ENCODE data around the gene CBX1. TPM values are rescaled to one million over a fixed set of nuclear protein-coding genes. Genes with fewer than 3 reads are reported as not detected.
A peak's percentile ranks its signal among the peaks of the same experiment; 100 is the strongest.
"Not testable (repeated sequence)": the region's sequence is repeated elsewhere in the genome, so short reads cannot be mapped to it uniquely, and the experiment has no call there.

The CBX1 gene
- total RNA-seq, 4 donors from 2014 or later, result 18.4 to 27.5 (median 22.3) TPM

DNA sequence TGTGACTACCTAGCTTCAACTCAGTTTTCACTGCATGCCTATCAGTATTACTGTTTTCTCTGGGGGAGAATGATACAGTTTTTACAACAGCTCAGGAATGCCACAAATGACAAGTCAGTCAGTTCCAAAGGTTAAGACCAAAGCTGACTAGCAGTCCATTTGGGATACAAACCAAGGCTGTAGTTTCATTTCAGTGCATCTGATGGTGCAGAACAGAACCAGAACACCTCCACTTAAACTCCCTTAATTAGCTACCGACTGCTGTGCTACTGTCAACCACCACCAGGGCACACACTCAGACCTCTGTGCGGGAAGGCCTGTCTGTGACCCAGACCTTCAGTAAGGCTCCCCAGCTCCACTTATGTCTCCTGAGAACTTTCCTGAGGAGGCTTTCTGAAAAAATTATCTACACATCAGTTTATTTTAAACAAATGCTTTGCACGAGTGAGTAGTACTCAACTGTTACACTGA is 32.8 kb downstream of the CBX1 start:
- peaks cover 37% of the 10 kb centered on the region for H3K4me1 ChIP-seq
- no peaks in the 10 kb centered on the region for H3K9me3 ChIP-seq
- 74% methylated on average over 3 of the region's 3 CpGs for WGBS
- TF ChIP-seq, protein P1, sequence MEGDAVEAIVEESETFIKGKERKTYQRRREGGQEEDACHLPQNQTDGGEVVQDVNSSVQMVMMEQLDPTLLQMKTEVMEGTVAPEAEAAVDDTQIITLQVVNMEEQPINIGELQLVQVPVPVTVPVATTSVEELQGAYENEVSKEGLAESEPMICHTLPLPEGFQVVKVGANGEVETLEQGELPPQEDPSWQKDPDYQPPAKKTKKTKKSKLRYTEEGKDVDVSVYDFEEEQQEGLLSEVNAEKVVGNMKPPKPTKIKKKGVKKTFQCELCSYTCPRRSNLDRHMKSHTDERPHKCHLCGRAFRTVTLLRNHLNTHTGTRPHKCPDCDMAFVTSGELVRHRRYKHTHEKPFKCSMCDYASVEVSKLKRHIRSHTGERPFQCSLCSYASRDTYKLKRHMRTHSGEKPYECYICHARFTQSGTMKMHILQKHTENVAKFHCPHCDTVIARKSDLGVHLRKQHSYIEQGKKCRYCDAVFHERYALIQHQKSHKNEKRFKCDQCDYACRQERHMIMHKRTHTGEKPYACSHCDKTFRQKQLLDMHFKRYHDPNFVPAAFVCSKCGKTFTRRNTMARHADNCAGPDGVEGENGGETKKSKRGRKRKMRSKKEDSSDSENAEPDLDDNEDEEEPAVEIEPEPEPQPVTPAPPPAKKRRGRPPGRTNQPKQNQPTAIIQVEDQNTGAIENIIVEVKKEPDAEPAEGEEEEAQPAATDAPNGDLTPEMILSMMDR (IDR thresholded peaks at IDR 0.05), result peak in 1 of 2 donors; percentile 27
- no peak for TF ChIP-seq POLR2A (IDR thresholded peaks at IDR 0.05)
- H3K4me3 ChIP-seq, result no peak overlapping the region
- no peak for DNase-seq (ENCODE audit: low spot score in 2 of 2)
- no peaks in the 10 kb centered on the region for H3K27me3 ChIP-seq
- H3K36me3 ChIP-seq, result peaks cover 60% of the 10 kb centered on the region
- H3K27ac ChIP-seq, result no peak overlapping the region

DNA sequence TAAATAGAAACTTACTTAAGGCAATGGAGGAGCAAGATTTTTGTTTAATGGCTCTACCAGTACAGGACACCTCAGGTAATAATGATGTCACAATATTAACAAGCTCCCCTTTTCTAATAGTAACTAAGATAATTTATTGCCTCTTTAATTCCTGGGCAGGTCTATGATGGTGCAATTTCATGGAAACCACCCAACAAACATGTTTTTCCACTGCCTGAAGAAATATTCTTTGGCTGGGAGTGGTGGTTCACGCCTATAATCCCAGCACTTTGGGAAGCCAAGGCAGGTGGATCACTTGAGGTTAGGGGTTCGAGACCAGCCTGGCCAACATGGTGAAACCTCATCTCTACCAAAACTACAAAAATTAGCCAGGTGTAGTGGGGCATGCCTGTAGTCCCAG is 33.5 kb downstream of the CBX1 start:
- not testable (repeated sequence) for H3K9me3 ChIP-seq; H3K4me3 ChIP-seq; H3K27ac ChIP-seq; DNase-seq (ENCODE audit: low spot score in 2 of 2); H3K27me3 ChIP-seq
- TF ChIP-seq POLR2AphosphoS5 (IDR thresholded peaks at IDR 0.05), result peak in 2 of 3 donors; percentile 22 to 65
- WGBS, result 50% methylated on average over 2 of the region's 2 CpGs
- Histone ChIP-seq H3K36me3 (peaks cover 61% of the 10 kb centered on the region), H3K4me1 (peaks cover 37% of the 10 kb centered on the region)

GRCh38 chr17:48067245-48067644 is 34.0 kb downstream of the CBX1 start:
- TF ChIP-seq EP300 (IDR thresholded peaks at IDR 0.05) (no peak), POLR2A (IDR thresholded peaks at IDR 0.05) (no peak), POLR2AphosphoS5 (IDR thresholded peaks at IDR 0.05) (no peak)
- TF ChIP-seq, protein P1 (IDR thresholded peaks at IDR 0.05), result no peak
- H3K27ac ChIP-seq, result no peak overlapping the region
- no peaks in the 10 kb centered on the region for H3K27me3 ChIP-seq
- no peak overlapping the region for H3K4me3 ChIP-seq
- no peaks in the 10 kb centered on the region for H3K9me3 ChIP-seq
- peaks cover 37% of the 10 kb centered on the region for H3K4me1 ChIP-seq
- H3K36me3 ChIP-seq, result peaks cover 61% of the 10 kb centered on the region
- no peak for DNase-seq (ENCODE audit: low spot score in 2 of 2)
- WGBS, result 80% methylated on average over 3 of the region's 3 CpGs

GRCh38 chr17:48066656-48067055 is 34.6 kb downstream of the CBX1 start:
- H3K27ac ChIP-seq, result no peak overlapping the region
- H3K4me3 ChIP-seq, result no peak overlapping the region
- peaks cover 63% of the 10 kb centered on the region for H3K36me3 ChIP-seq
- no peaks in the 10 kb centered on the region for H3K27me3 ChIP-seq
- WGBS, result 84% methylated on average over 1 of the region's 1 CpG
- DNase-seq (ENCODE audit: low spot score in 2 of 2), result no peak
- TF ChIP-seq POLR2A (IDR thresholded peaks at IDR 0.05) (no peak), EP300 (IDR thresholded peaks at IDR 0.05) (no peak), POLR2AphosphoS5 (IDR thresholded peaks at IDR 0.05) (no peak)
- TF ChIP-seq, protein P1 (IDR thresholded peaks at IDR 0.05), result no peak
- H3K4me1 ChIP-seq, result peaks cover 37% of the 10 kb centered on the region
- H3K9me3 ChIP-seq, result no peaks in the 10 kb centered on the region

DNA sequence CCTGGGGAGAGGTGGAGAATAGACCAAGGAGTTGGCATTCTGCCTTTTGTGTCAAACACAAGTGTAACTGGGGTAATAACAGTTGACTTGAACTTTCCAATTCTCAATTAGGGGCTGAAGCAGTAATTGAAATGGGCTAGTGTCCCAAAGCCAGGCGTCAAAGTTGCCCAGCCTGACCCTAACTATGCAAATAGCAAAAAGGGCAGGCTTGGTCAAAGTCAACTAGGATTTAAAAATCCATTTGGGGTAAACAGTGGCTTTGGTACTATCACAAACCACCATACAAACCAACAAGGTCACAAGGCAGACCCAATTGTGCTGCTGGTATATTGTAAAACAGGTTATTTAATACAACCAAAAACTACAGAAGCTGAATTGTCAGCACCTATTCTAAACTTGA is 35.1 kb downstream of the CBX1 start:
- no peak overlapping the region for H3K27ac ChIP-seq
- DNase-seq (ENCODE audit: low spot score in 2 of 2), result no peak
- no peaks in the 10 kb centered on the region for H3K27me3 ChIP-seq
- H3K9me3 ChIP-seq, result no peaks in the 10 kb centered on the region
- TF ChIP-seq, protein P1 (IDR thresholded peaks at IDR 0.05), result no peak
- no peak for TF ChIP-seq POLR2A (IDR thresholded peaks at IDR 0.05)
- TF ChIP-seq POLR2AphosphoS5 (IDR thresholded peaks at IDR 0.05), result no peak
- no peak for TF ChIP-seq EP300 (IDR thresholded peaks at IDR 0.05)
- WGBS, result 43% methylated on average over 1 of the region's 1 CpG
- peaks cover 37% of the 10 kb centered on the region for H3K4me1 ChIP-seq
- H3K4me3 ChIP-seq, result no peak overlapping the region
- H3K36me3 ChIP-seq, result peaks cover 63% of the 10 kb centered on the region

- DNase-seq (ENCODE audit: low spot score in 2 of 2), result no peak
- H3K36me3 ChIP-seq, result peaks cover 68% of the 10 kb centered on the region
- no peaks in the 10 kb centered on the region for H3K9me3 ChIP-seq
- no peak overlapping the region for H3K4me3 ChIP-seq
- 92% methylated on average over 3 of the region's 3 CpGs for WGBS
- no peaks in the 10 kb centered on the region for H3K27me3 ChIP-seq
- TF ChIP-seq POLR2AphosphoS5 (IDR thresholded peaks at IDR 0.05), result no peak
- TF ChIP-seq POLR2A (IDR thresholded peaks at IDR 0.05), result no peak
- TF ChIP-seq, protein P1 (IDR thresholded peaks at IDR 0.05), result no peak
- peaks cover 47% of the 10 kb centered on the region for H3K4me1 ChIP-seq
- H3K27ac ChIP-seq, result peak overlapping the region; percentile 23
Measured at GRCh38 chr17:48064638-48065037, 36.6 kb downstream of the CBX1 start.

All from suprapubic skin (tissue), 4 donors.